Measurements from ENCODE around the gene CDCA5. TPM values are rescaled to one million over a fixed set of nuclear protein-coding genes. Genes with fewer than 3 reads are reported as not detected.

Gene CDCA5
- total RNA-seq, 1 donor from 2014 or later: 25.9 TPM

- Mint-ChIP-seq H3K27me3 (peaks cover 6% of the 10 kb centered on the region), H3K27ac (no peak overlapping the region), H3K4me1 (ENCODE audit: low read depth) (no peaks in the 10 kb centered on the region)
These were observed 29.9 kb downstream of the CDCA5 start for GRCh38 chr11:65053827-65054508.

GRCh38 chr11:65051398-65051858, 32.4 kb downstream of the CDCA5 start:
- Mint-ChIP-seq H3K4me1 (ENCODE audit: low read depth) (no peaks in the 10 kb centered on the region), H3K36me3 (ENCODE audit: insufficient read depth) (no peaks in the 10 kb centered on the region), H3K27ac (no peak overlapping the region), H3K27me3 (peaks cover 6% of the 10 kb centered on the region), H3K9me3 (ENCODE audit: low read depth) (no peaks in the 10 kb centered on the region), H3K4me3 (ENCODE audit: low read depth) (no peak overlapping the region)
- TF ChIP-seq, protein P1, sequence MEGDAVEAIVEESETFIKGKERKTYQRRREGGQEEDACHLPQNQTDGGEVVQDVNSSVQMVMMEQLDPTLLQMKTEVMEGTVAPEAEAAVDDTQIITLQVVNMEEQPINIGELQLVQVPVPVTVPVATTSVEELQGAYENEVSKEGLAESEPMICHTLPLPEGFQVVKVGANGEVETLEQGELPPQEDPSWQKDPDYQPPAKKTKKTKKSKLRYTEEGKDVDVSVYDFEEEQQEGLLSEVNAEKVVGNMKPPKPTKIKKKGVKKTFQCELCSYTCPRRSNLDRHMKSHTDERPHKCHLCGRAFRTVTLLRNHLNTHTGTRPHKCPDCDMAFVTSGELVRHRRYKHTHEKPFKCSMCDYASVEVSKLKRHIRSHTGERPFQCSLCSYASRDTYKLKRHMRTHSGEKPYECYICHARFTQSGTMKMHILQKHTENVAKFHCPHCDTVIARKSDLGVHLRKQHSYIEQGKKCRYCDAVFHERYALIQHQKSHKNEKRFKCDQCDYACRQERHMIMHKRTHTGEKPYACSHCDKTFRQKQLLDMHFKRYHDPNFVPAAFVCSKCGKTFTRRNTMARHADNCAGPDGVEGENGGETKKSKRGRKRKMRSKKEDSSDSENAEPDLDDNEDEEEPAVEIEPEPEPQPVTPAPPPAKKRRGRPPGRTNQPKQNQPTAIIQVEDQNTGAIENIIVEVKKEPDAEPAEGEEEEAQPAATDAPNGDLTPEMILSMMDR (IDR thresholded peaks at IDR 0.05; ENCODE audit: unreplicated experiment): no peak
- DNase-seq (ENCODE audit: low spot score, unreplicated experiment): no peak

More at GRCh38 chr11:65053827-65054508, 29.9 kb downstream of the CDCA5 start:
- Mint-ChIP-seq H3K36me3 (ENCODE audit: insufficient read depth) (no peaks in the 10 kb centered on the region), H3K4me3 (ENCODE audit: low read depth) (no peak overlapping the region), H3K9me3 (ENCODE audit: low read depth) (no peaks in the 10 kb centered on the region)
- TF ChIP-seq, protein P1 (IDR thresholded peaks at IDR 0.05; ENCODE audit: unreplicated experiment): no peak
- DNase-seq (ENCODE audit: low spot score, unreplicated experiment): no peak

- no peaks in the 10 kb centered on the region for H3K4me1 Mint-ChIP-seq (ENCODE audit: low read depth)
- no peak for DNase-seq (ENCODE audit: low spot score, unreplicated experiment)
- H3K4me3 Mint-ChIP-seq (ENCODE audit: low read depth): no peak overlapping the region
- H3K9me3 Mint-ChIP-seq (ENCODE audit: low read depth): no peaks in the 10 kb centered on the region
- H3K36me3 Mint-ChIP-seq (ENCODE audit: insufficient read depth): peaks cover 8% of the 10 kb centered on the region
- TF ChIP-seq, protein P1 (IDR thresholded peaks at IDR 0.05; ENCODE audit: unreplicated experiment): no peak
- H3K27me3 Mint-ChIP-seq: no peaks in the 10 kb centered on the region
- no peak overlapping the region for H3K27ac Mint-ChIP-seq
These were observed 36.0 kb downstream of the CDCA5 start for GRCh38 chr11:65047581-65048422.

- no peaks in the 10 kb centered on the region for H3K27me3 Mint-ChIP-seq
These were observed 38.1 kb downstream of the CDCA5 start for GRCh38 chr11:65045728-65046127.

DNA sequence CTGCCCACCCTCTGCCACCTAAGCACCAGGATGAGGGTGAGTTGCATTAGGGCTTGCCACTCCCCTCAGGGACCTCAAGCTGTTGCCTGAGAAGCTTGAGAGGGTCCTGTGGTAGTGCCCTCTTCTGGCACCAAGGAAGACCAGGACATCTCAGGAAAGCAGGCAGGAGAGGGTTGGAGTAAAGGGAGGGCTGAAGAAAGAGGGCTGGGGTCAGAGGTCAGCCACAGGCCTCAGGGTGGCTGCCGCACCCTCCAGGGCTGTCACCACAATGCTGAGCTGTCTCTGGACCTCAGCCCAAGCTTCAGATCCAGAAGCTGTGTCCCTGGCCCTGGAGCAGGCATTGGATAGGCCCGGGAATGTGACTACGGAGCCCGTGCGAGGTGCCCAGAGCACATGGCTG, 38.8 kb downstream of the CDCA5 start:
- no peaks in the 10 kb centered on the region for H3K27me3 Mint-ChIP-seq
- no peak overlapping the region for H3K27ac Mint-ChIP-seq
- TF ChIP-seq, protein P1 (IDR thresholded peaks at IDR 0.05; ENCODE audit: unreplicated experiment): no peak
- peaks cover 8% of the 10 kb centered on the region for H3K36me3 Mint-ChIP-seq (ENCODE audit: insufficient read depth)
- DNase-seq (ENCODE audit: low spot score, unreplicated experiment): no peak
- no peak overlapping the region for H3K4me3 Mint-ChIP-seq (ENCODE audit: low read depth)
- H3K9me3 Mint-ChIP-seq (ENCODE audit: low read depth): no peaks in the 10 kb centered on the region
- peaks cover 1% of the 10 kb centered on the region for H3K4me1 Mint-ChIP-seq (ENCODE audit: low read depth)

More at GRCh38 chr11:65045728-65046127, 38.1 kb downstream of the CDCA5 start:
- H3K9me3 Mint-ChIP-seq (ENCODE audit: low read depth): no peaks in the 10 kb centered on the region
- H3K36me3 Mint-ChIP-seq (ENCODE audit: insufficient read depth): peaks cover 8% of the 10 kb centered on the region
- TF ChIP-seq, protein P1 (IDR thresholded peaks at IDR 0.05; ENCODE audit: unreplicated experiment): no peak
- H3K4me1 Mint-ChIP-seq (ENCODE audit: low read depth): no peaks in the 10 kb centered on the region
- H3K4me3 Mint-ChIP-seq (ENCODE audit: low read depth): no peak overlapping the region
- H3K27ac Mint-ChIP-seq: no peak overlapping the region
- DNase-seq (ENCODE audit: low spot score, unreplicated experiment): no peak
